ENCODE measurements around the gene SPRYD3. TPM values are rescaled to one million over a fixed set of nuclear protein-coding genes. Genes with fewer than 3 reads are reported as not detected.

The SPRYD3 gene
- total and polyA plus RNA-seq, 2 of the 4 experiments (the other 2 are of a cell fraction): 25.6 to 27.8 TPM

DNA sequence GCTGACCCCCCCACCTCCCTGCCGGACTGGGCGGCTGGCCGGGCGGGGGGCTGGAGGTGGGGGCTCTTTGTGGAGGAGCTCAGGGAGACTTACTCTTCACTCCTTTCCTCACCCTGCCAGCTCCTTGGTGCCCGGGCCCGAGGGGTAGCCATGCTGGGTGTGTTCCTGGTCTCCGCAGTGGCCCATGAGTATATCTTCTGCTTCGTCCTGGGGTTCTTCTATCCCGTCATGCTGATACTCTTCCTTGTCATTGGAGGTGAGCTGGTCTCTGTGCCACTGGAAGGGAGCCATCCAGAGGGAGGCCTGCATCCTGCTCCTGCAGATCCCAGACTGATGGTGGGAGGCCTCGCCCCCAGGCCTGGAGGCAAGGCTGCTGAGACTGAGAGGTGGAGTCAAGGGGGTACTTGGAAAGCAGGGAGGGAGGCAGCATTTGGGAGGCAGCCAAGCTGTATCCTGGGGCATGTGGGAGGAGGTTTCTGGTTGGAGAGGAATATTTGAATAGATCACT is 43.8 kb upstream of the SPRYD3 start:
- no peak overlapping the region for H2BK120ac ChIP-seq (ENCODE audit: low read depth, low read length)
- H3K14ac ChIP-seq (replicated peaks; ENCODE audit: low read depth, low read length): no peak overlapping the region
- WGBS, 2 experiments (ENCODE audit: extremely low coverage in 2 of 2, insufficient read length in 1 of 2): 92% methylated on average over 2 of the region's 10 CpGs; no CpG with 5 or more reads in 1 of the 2 experiments
- H4K5ac ChIP-seq (ENCODE audit: low read depth, low read length): no peak overlapping the region
- H3K4ac ChIP-seq (ENCODE audit: low read depth, low read length): no peak overlapping the region
- H4K8ac ChIP-seq (ENCODE audit: low read depth in 2 of 2, low read length in 2 of 2): no peak overlapping the region
- H3K4me1 ChIP-seq (ENCODE audit: control insufficient read depth, insufficient read depth, low read length): peaks cover 3% of the 10 kb centered on the region; the same call in 1 of the 2 replicates
- POLR2A ChIA-PET (ENCODE audit: unreplicated experiment): no interaction called here
- no peak overlapping the region for H3K56ac ChIP-seq (ENCODE audit: extremely low read depth, insufficient read depth, low read length)
- dilution Hi-C loops (cut with HindIII; ENCODE audit: low sequenced_read_pairs, unreplicated experiment) (no loop called here), intact Hi-C loops (cut with micrococcal nuclease) (no loop called here), in situ Hi-C loops (cut with MboI; ENCODE audit: low sequenced_read_pairs) (no loop called here)
- BruUV-seq (replicated peaks): no TSS peak
- H3K9me1 ChIP-seq (ENCODE audit: insufficient read depth, low read length): peaks cover 10% of the 10 kb centered on the region
- H2AFZ ChIP-seq (replicated peaks; ENCODE audit: low read length, poor library complexity): peak overlapping the region; percentile 3
- H3K36me3 ChIP-seq (ENCODE audit: control insufficient read depth, insufficient read depth, low read length): no peaks in the 10 kb centered on the region
- peaks cover 4% of the 10 kb centered on the region; the same call in 1 of the 2 replicates for H3K27me3 ChIP-seq (ENCODE audit: control insufficient read depth, insufficient read depth, low read length)
- no peaks in the 10 kb centered on the region for H3K9me3 ChIP-seq (ENCODE audit: control insufficient read depth, insufficient read depth, low read length)
- no peak overlapping the region for H2AK5ac ChIP-seq (ENCODE audit: low read depth, low read length)
- H2BK20ac ChIP-seq (ENCODE audit: low read depth, low read length): no peak overlapping the region
- ATAC-seq (ENCODE audit: low read depth) (no peak; the same call in 1 of the 2 replicates), DNase-seq (peak; percentile 35)
- no peak overlapping the region for H2BK5ac ChIP-seq (ENCODE audit: low read depth, low read length, poor library complexity, severe bottlenecking)
- no peak overlapping the region for H4K91ac ChIP-seq (ENCODE audit: insufficient read depth, low read depth, low read length)
- H4K20me1 ChIP-seq (ENCODE audit: insufficient read depth, low read length): no peaks in the 10 kb centered on the region
- CTCF ChIA-PET: no interaction called here
- no peak overlapping the region for H3K23ac ChIP-seq (ENCODE audit: low read depth, low read length)
- H3K79me1 ChIP-seq (ENCODE audit: low read depth in 1 of 2, low read length in 2 of 2): no peaks in the 10 kb centered on the region
- H3K27ac ChIP-seq (ENCODE audit: insufficient read depth, low read length): no peak overlapping the region
- no peak overlapping the region for H3K4me2 ChIP-seq (ENCODE audit: low read depth, low read length)
- H3K18ac ChIP-seq (ENCODE audit: low read depth, low read length): no peak overlapping the region
- H2AK9ac ChIP-seq (replicated peaks; ENCODE audit: low read depth, low read length, poor library complexity): peak overlapping the region; percentile 3
- no peak overlapping the region for H2BK15ac ChIP-seq (ENCODE audit: low read depth, low read length)
- TF ChIP-seq NFE2L2 (IDR thresholded peaks at IDR 0.05; ENCODE audit: low read depth, low read length) (no peak), MAZ (IDR thresholded peaks at IDR 0.05; ENCODE audit: borderline replicate concordance, low read depth, low read length) (no peak), RAD21 (IDR thresholded peaks at IDR 0.05; ENCODE audit: low read length) (no peak), FOS (IDR thresholded peaks at IDR 0.05; ENCODE audit: low read depth, low read length) (no peak), RCOR1 (IDR thresholded peaks at IDR 0.05; ENCODE audit: insufficient replicate concordance, low read length) (no peak), CEBPB (IDR thresholded peaks at IDR 0.05; ENCODE audit: low read depth, low read length) (no peak), MXI1 (IDR thresholded peaks at IDR 0.05; ENCODE audit: borderline replicate concordance, low read depth, low read length) (no peak), SMC3 (IDR thresholded peaks at IDR 0.05; ENCODE audit: low read depth, low read length) (no peak), POLR2A (IDR thresholded peaks at IDR 0.05; ENCODE audit: low read depth, low read length) (no peak), CHD1 (IDR thresholded peaks at IDR 0.05; ENCODE audit: low read depth, low read length) (no peak)
- TF ChIP-seq, protein P1, sequence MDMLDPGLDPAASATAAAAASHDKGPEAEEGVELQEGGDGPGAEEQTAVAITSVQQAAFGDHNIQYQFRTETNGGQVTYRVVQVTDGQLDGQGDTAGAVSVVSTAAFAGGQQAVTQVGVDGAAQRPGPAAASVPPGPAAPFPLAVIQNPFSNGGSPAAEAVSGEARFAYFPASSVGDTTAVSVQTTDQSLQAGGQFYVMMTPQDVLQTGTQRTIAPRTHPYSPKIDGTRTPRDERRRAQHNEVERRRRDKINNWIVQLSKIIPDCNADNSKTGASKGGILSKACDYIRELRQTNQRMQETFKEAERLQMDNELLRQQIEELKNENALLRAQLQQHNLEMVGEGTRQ (IDR thresholded peaks at IDR 0.05; ENCODE audit: low read depth, low read length): no peak
- TF ChIP-seq, protein P2, sequence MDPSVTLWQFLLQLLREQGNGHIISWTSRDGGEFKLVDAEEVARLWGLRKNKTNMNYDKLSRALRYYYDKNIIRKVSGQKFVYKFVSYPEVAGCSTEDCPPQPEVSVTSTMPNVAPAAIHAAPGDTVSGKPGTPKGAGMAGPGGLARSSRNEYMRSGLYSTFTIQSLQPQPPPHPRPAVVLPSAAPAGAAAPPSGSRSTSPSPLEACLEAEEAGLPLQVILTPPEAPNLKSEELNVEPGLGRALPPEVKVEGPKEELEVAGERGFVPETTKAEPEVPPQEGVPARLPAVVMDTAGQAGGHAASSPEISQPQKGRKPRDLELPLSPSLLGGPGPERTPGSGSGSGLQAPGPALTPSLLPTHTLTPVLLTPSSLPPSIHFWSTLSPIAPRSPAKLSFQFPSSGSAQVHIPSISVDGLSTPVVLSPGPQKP (IDR thresholded peaks at IDR 0.05; ENCODE audit: borderline replicate concordance, low read depth, low read length): no peak
- H3K9ac ChIP-seq (ENCODE audit: low read depth, low read length): no peak overlapping the region
- H3K4me3 ChIP-seq (ENCODE audit: insufficient read depth, low read depth, low read length): no peak overlapping the region

Measured in IMR-90 (cell line).